ENCODE data around the gene GAL3ST2.
"Not testable (repeated sequence)": the region's sequence is repeated elsewhere in the genome, so short reads cannot be mapped to it uniquely, and the experiment has no call there.

Gene GAL3ST2

GRCh38 chr2:241796209-241796608 is 19.6 kb downstream of the GAL3ST2 start:
- no peaks in the 10 kb centered on the region for H3K4me1 ChIP-seq (ENCODE audit: control insufficient read depth, insufficient read depth, low read length, poor library complexity, severe bottlenecking)
- 96% methylated on average over 12 to 13 of the region's 13 CpGs for WGBS, 2 experiments (ENCODE audit: insufficient coverage in 2 of 2)

GRCh38 chr2:241796610-241797138 is 20.1 kb downstream of the GAL3ST2 start:
- Histone ChIP-seq H3K27ac (ENCODE audit: low read depth, low read length, severe bottlenecking) (no peak overlapping the region), H3K9me3 (ENCODE audit: control insufficient read depth, low read length) (no peaks in the 10 kb centered on the region), H3K4me3 (ENCODE audit: extremely low read depth, insufficient read depth, low read length, poor library complexity, severe bottlenecking) (no peak overlapping the region), H3K36me3 (ENCODE audit: control insufficient read depth, insufficient read depth, low read length) (no peaks in the 10 kb centered on the region), H3K4me1 (ENCODE audit: control insufficient read depth, insufficient read depth, low read length, poor library complexity, severe bottlenecking) (no peaks in the 10 kb centered on the region)
- WGBS, 2 experiments (ENCODE audit: insufficient coverage in 2 of 2), result 93% methylated on average over 6 to 12 of the region's 13 CpGs

More at GRCh38 chr2:241796209-241796608, 19.6 kb downstream of the GAL3ST2 start:
- Histone ChIP-seq H3K36me3 (ENCODE audit: control insufficient read depth, insufficient read depth, low read length) (no peaks in the 10 kb centered on the region), H3K4me3 (ENCODE audit: extremely low read depth, insufficient read depth, low read length, poor library complexity, severe bottlenecking) (no peak overlapping the region), H3K27ac (ENCODE audit: low read depth, low read length, severe bottlenecking) (no peak overlapping the region), H3K9me3 (ENCODE audit: control insufficient read depth, low read length) (peaks cover 1% of the 10 kb centered on the region)

GRCh38 chr2:241797441-241798080 is 20.9 kb downstream of the GAL3ST2 start:
- Histone ChIP-seq H3K27ac (ENCODE audit: low read depth, low read length, severe bottlenecking) (no peak overlapping the region), H3K36me3 (ENCODE audit: control insufficient read depth, insufficient read depth, low read length) (no peaks in the 10 kb centered on the region), H3K4me1 (ENCODE audit: control insufficient read depth, insufficient read depth, low read length, poor library complexity, severe bottlenecking) (no peaks in the 10 kb centered on the region), H3K4me3 (ENCODE audit: extremely low read depth, insufficient read depth, low read length, poor library complexity, severe bottlenecking) (no peak overlapping the region), H3K9me3 (ENCODE audit: control insufficient read depth, low read length) (no peaks in the 10 kb centered on the region)
- 85 to 89% methylated on average over 16 to 18 of the region's 19 CpGs for WGBS, 2 experiments (ENCODE audit: insufficient coverage in 2 of 2)

GRCh38 chr2:241798081-241798630 is 21.5 kb downstream of the GAL3ST2 start:
- Histone ChIP-seq H3K9me3 (ENCODE audit: control insufficient read depth, low read length) (no peaks in the 10 kb centered on the region), H3K36me3 (ENCODE audit: control insufficient read depth, insufficient read depth, low read length) (no peaks in the 10 kb centered on the region), H3K4me3 (ENCODE audit: extremely low read depth, insufficient read depth, low read length, poor library complexity, severe bottlenecking) (no peak overlapping the region), H3K4me1 (ENCODE audit: control insufficient read depth, insufficient read depth, low read length, poor library complexity, severe bottlenecking) (no peaks in the 10 kb centered on the region), H3K27ac (ENCODE audit: low read depth, low read length, severe bottlenecking) (no peak overlapping the region)
- WGBS, 2 experiments (ENCODE audit: insufficient coverage in 2 of 2), result 91 to 92% methylated on average over 9 of the region's 14 CpGs

GRCh38 chr2:241798631-241799521 is 22.3 kb downstream of the GAL3ST2 start:
- Histone ChIP-seq H3K9me3 (ENCODE audit: control insufficient read depth, low read length) (no peaks in the 10 kb centered on the region), H3K4me1 (ENCODE audit: control insufficient read depth, insufficient read depth, low read length, poor library complexity, severe bottlenecking) (no peaks in the 10 kb centered on the region), H3K4me3 (ENCODE audit: extremely low read depth, insufficient read depth, low read length, poor library complexity, severe bottlenecking) (no peak overlapping the region), H3K36me3 (ENCODE audit: control insufficient read depth, insufficient read depth, low read length) (no peaks in the 10 kb centered on the region), H3K27ac (ENCODE audit: low read depth, low read length, severe bottlenecking) (no peak overlapping the region)
- 92 to 97% methylated on average over 12 of the region's 21 CpGs for WGBS, 2 experiments (ENCODE audit: insufficient coverage in 2 of 2)

- peaks cover 6% of the 10 kb centered on the region for H3K4me1 ChIP-seq (ENCODE audit: control insufficient read depth, insufficient read depth, low read length, poor library complexity, severe bottlenecking)
- H3K4me3 ChIP-seq (ENCODE audit: extremely low read depth, insufficient read depth, low read length, poor library complexity, severe bottlenecking), result no peak overlapping the region
- 89% methylated on average over 5 to 8 of the region's 10 CpGs for WGBS, 2 experiments (ENCODE audit: insufficient coverage in 2 of 2)
- H3K27ac ChIP-seq (ENCODE audit: low read depth, low read length, severe bottlenecking), result no peak overlapping the region
- H3K36me3 ChIP-seq (ENCODE audit: control insufficient read depth, insufficient read depth, low read length), result no peaks in the 10 kb centered on the region
- no peaks in the 10 kb centered on the region for H3K9me3 ChIP-seq (ENCODE audit: control insufficient read depth, low read length)
Measured at GRCh38 chr2:241799522-241800197, 23.0 kb downstream of the GAL3ST2 start.

GRCh38 chr2:241800198-241800903 is 23.7 kb downstream of the GAL3ST2 start:
- not testable (repeated sequence) for H3K27ac ChIP-seq (ENCODE audit: low read depth, low read length, severe bottlenecking); H3K4me1 ChIP-seq (ENCODE audit: control insufficient read depth, insufficient read depth, low read length, poor library complexity, severe bottlenecking); H3K9me3 ChIP-seq (ENCODE audit: control insufficient read depth, low read length); H3K36me3 ChIP-seq (ENCODE audit: control insufficient read depth, insufficient read depth, low read length); H3K4me3 ChIP-seq (ENCODE audit: extremely low read depth, insufficient read depth, low read length, poor library complexity, severe bottlenecking)
- 91 to 97% methylated on average over 29 to 35 of the region's 35 CpGs for WGBS, 2 experiments (ENCODE audit: insufficient coverage in 2 of 2)

- 78 to 84% methylated on average over 31 to 41 of the region's 44 CpGs for WGBS, 2 experiments (ENCODE audit: insufficient coverage in 2 of 2)
- H3K36me3 ChIP-seq (ENCODE audit: control insufficient read depth, insufficient read depth, low read length), result no peaks in the 10 kb centered on the region
- no peaks in the 10 kb centered on the region for H3K9me3 ChIP-seq (ENCODE audit: control insufficient read depth, low read length)
- H3K4me1 ChIP-seq (ENCODE audit: control insufficient read depth, insufficient read depth, low read length, poor library complexity, severe bottlenecking), result peaks cover 8% of the 10 kb centered on the region
- H3K27ac ChIP-seq (ENCODE audit: low read depth, low read length, severe bottlenecking), result no peak overlapping the region
- H3K4me3 ChIP-seq (ENCODE audit: extremely low read depth, insufficient read depth, low read length, poor library complexity, severe bottlenecking), result no peak overlapping the region
Measured at GRCh38 chr2:241801611-241802420, 25.2 kb downstream of the GAL3ST2 start.

GRCh38 chr2:241802421-241803318 is 26.0 kb downstream of the GAL3ST2 start:
- WGBS, 2 experiments (ENCODE audit: insufficient coverage in 2 of 2), result 81 to 83% methylated on average over 24 to 25 of the region's 32 CpGs
- Histone ChIP-seq H3K4me1 (ENCODE audit: control insufficient read depth, insufficient read depth, low read length, poor library complexity, severe bottlenecking) (peaks cover 8% of the 10 kb centered on the region), H3K4me3 (ENCODE audit: extremely low read depth, insufficient read depth, low read length, poor library complexity, severe bottlenecking) (no peak overlapping the region), H3K36me3 (ENCODE audit: control insufficient read depth, insufficient read depth, low read length) (no peaks in the 10 kb centered on the region), H3K9me3 (ENCODE audit: control insufficient read depth, low read length) (no peaks in the 10 kb centered on the region), H3K27ac (ENCODE audit: low read depth, low read length, severe bottlenecking) (no peak overlapping the region)
